Prostate gland (tissue), 2 donors: ENCODE results near the gene ARFGAP3. TPM values are rescaled to one million over a fixed set of nuclear protein-coding genes. Genes with fewer than 3 reads are reported as not detected.
"Not testable (repeated sequence)": the region's sequence is repeated elsewhere in the genome, so short reads cannot be mapped to it uniquely, and the experiment has no call there.

Source experiments
- DNase-seq: peaks from one replicate; pipeline ENCODE4 v3.0.0-alpha.2; 2019; ENCODE audit warnings: low spot score
- H3K27ac ChIP-seq, 2 donors: fragments of 200-600 bp; sonication (generic); 2 replicates each; pipeline ENCODE4 v1.5.1; 2017 to 2019
- H3K27me3 ChIP-seq: fragments of 200-600 bp; sonication (generic); replicated peaks from 2 replicates; pipeline ENCODE4 v1.5.1; 2019; ENCODE audit not compliant: insufficient read depth
- H3K36me3 ChIP-seq, 2 donors: fragments of 200-600 bp; sonication (generic); 1 replicate in 1 of 2; 2 replicates in 1 of 2; pipeline versions ENCODE4 v1.5.1 to v1.8.1; 2017 to 2019
- H3K4me1 ChIP-seq: fragments of 200-600 bp; sonication (generic); replicated peaks from 2 replicates; pipeline ENCODE4 v1.5.1; 2019
- H3K4me3 ChIP-seq, 2 donors: fragments of 200-600 bp; sonication (generic); 2 replicates each; pipeline ENCODE4 v1.5.1; 2017 to 2019
- H3K9me3 ChIP-seq: fragments of 200-600 bp; sonication (generic); 2 replicates; pipeline ENCODE4 v1.5.1; 2017
- CTCF ChIP-seq, 4 experiments: fragments of 200-600 bp in 2 of 4; fragments of 450-650 bp in 2 of 4; sonication (generic) in 2 of 4; IDR thresholded peaks; 1 replicate in 3 of 4; 2 replicates in 1 of 4; pipeline ENCODE4 v1.5.1; 2016 to 2019; ENCODE audit warnings: antibody characterized with exemption in 4 of 4, mild to moderate bottlenecking in 2 of 4, moderate library complexity in 2 of 4
- POLR2A ChIP-seq: fragments of 450-650 bp; IDR thresholded peaks from one replicate; pipeline ENCODE4 v1.6.1; 2016; ENCODE audit warnings: antibody characterized with exemption, mild to moderate bottlenecking
- POLR2AphosphoS5 ChIP-seq: sonication (generic); formaldehyde crosslinking; IDR thresholded peaks from one replicate; pipeline ENCODE4 v1.6.1; 2017; ENCODE audit warnings: antibody characterized with exemption
- WGBS: methylation state at CpG from one replicate; pipeline ENCODE4 v1.1.5; 2018; 5-methylcytosine and 5-hydroxymethylcytosine counted together
- intact Hi-C: fragments of 100-400 bp; cut with DNase I; formaldehyde crosslinking; loops from one replicate; pipeline ENCODE4 v1.14.2; 2022
- small RNA-seq, 2 donors: library from RNA; depleted of rRNA; stranded (forward); fragments of <200 nt; gene quantifications; one replicate each; pipeline ENCODE3, GENCODE V24; 2016
- total RNA-seq, 2 donors: library from RNA; depleted of rRNA; stranded (reverse); fragments of >200 nt; gene quantifications; one replicate each; pipeline ENCODE4 v1.1.0, GENCODE V29; 2016

Gene ARFGAP3
- total RNA-seq, 2 donors from 2014 or later: 92.9 to 127 TPM

DNA sequence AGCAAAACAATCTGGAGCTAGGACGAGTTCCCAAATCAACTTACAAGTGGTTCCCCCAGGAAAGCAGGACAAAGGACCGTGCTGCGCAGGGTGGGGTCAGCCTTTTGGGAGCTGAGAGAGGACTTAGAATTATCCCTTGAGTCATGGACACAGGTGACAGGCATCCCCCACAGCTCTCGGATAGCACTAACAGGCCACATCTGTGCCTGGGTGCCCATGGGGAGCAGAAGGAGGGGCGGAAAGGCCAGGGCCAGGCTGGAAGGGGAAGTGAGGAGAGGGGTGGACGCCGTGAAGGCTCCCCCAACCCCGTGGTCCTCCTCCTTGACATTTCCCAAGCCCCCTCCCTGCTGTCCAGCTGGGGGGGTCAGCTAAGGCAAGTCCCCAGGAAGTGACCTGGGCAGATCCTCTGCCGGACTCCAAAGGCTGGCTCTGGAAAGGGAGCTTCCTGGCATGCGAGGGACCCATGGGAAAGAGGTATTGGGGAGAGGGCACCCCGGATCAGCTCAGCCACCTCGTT lies 104.8 kb downstream of the ARFGAP3 start:
- no peak for DNase-seq
- no peak overlapping the region for H3K4me3 ChIP-seq
- peak overlapping the region in 1 of 2 donors; percentile 13 for H3K27ac ChIP-seq
- intact Hi-C loops: no loop called here
- no peaks in the 10 kb centered on the region for H3K4me1 ChIP-seq
- H3K9me3 ChIP-seq: no peaks in the 10 kb centered on the region
- H3K27me3 ChIP-seq: no peaks in the 10 kb centered on the region
- 70% methylated on average over 12 of the region's 12 CpGs for WGBS
- no peaks in the 10 kb centered on the region for H3K36me3 ChIP-seq
- TF ChIP-seq POLR2AphosphoS5 (no peak), CTCF (IDR thresholded peaks at IDR 0.05) (no peak), POLR2A (no peak)

DNA sequence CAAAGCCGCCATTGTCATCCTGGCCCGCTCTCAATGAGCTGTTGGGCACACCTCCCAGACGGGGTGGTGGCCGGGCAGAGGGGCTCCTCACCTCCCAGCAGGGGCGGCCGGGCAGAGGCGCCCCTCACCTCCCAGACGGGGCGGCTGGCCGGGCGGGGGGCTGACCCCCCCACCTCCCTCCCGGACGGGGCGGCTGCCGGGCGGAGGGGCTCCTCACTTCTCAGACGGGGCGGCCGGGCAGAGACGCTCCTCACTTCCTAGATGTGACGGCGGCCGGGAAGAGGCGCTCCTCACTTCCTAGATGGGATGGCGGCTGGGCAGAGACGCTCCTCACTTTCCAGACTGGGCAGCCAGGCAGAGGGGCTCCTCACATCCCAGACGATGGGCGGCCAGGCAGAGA lies 106.7 kb downstream of the ARFGAP3 start:
- intact Hi-C loops, H3K27me3 ChIP-seq, H3K4me3 ChIP-seq, H3K27ac ChIP-seq, H3K4me1 ChIP-seq, H3K36me3 ChIP-seq, H3K9me3 ChIP-seq, DNase-seq: not testable (repeated sequence)
- WGBS: 85% methylated on average over 21 of the region's 28 CpGs

GRCh38 chr22:42747701-42748513 lies 109.2 kb downstream of the ARFGAP3 start:
- H3K9me3 ChIP-seq: no peaks in the 10 kb centered on the region
- H3K4me1 ChIP-seq: no peaks in the 10 kb centered on the region
- no peak for DNase-seq
- TF ChIP-seq POLR2A: no peak
- TF ChIP-seq CTCF (IDR thresholded peaks at IDR 0.05): no peak
- TF ChIP-seq POLR2AphosphoS5: no peak
- no peaks in the 10 kb centered on the region for H3K27me3 ChIP-seq
- intact Hi-C loops: no loop called here
- no peak overlapping the region for H3K4me3 ChIP-seq
- no peak overlapping the region for H3K27ac ChIP-seq
- 75% methylated on average over 14 of the region's 14 CpGs for WGBS
- no peaks in the 10 kb centered on the region for H3K36me3 ChIP-seq

Small RNA genes within 50 kb of the gene (small RNA-seq; reads per million reads assigned to genes)
- gene RF00019: 0 reads per million in 2 donors

Other genes starting within 250 kb of the ARFGAP3 start
- 10 to 100 TPM; 46.4 to 62.6 TPM for gene POLDIP3, start 242.4 kb downstream of the ARFGAP3 start, total RNA-seq
- gene ATP5MGL, start 216.7 kb downstream of the ARFGAP3 start, total RNA-seq: not detected
- gene CYB5R3, start 207.9 kb downstream of the ARFGAP3 start, total RNA-seq: 100 to 1,000 TPM; 125 to 455 TPM
- gene A4GALT, start 136.4 kb downstream of the ARFGAP3 start, total RNA-seq: 10 to 100 TPM; 34.7 to 40.0 TPM
- 10 to 100 TPM; 78.0 to 87.1 TPM for gene PACSIN2, start 157.9 kb upstream of the ARFGAP3 start, total RNA-seq
- gene TTLL1, start 232.1 kb upstream of the ARFGAP3 start, total RNA-seq: 10 to 100 TPM in 1 of 2 donors, 1 to 10 TPM in 1; 8.8 to 22.3 TPM